Spinal cord (tissue), 10 donors: Measurements from ENCODE around the gene EFHC2. TPM values are rescaled to one million over a fixed set of nuclear protein-coding genes. Genes with fewer than 3 reads are reported as not detected.

Experiments
- DNase-seq, 6 donors: peaks; one replicate each; pipeline versions ENCODE4 v3.0.0 to v3.0.0-alpha.2; 2013 to 2015; ENCODE audit warnings: low spot score in 6 of 6, low read depth in 4 of 6
- H3K27ac ChIP-seq: one replicate; pipeline ENCODE4 v1.5.1; 2013; ENCODE audit warnings: low read depth, low read length, control low read depth
- H3K27me3 ChIP-seq: one replicate; pipeline ENCODE4 v1.6.1; 2013; ENCODE audit warnings: low read length; ENCODE audit not compliant: control insufficient read depth, insufficient read depth
- H3K36me3 ChIP-seq: one replicate; pipeline ENCODE4 v1.6.1; 2013; ENCODE audit warnings: low read length; ENCODE audit not compliant: control insufficient read depth, insufficient read depth
- H3K4me1 ChIP-seq: one replicate; pipeline ENCODE4 v1.6.1; 2013; ENCODE audit warnings: low read length; ENCODE audit not compliant: control insufficient read depth, insufficient read depth
- H3K4me3 ChIP-seq: one replicate; pipeline ENCODE4 v1.5.1; 2013; ENCODE audit warnings: low read depth, low read length, control low read depth
- H3K9me3 ChIP-seq: one replicate; pipeline ENCODE4 v1.6.1; 2013; ENCODE audit warnings: low read length; ENCODE audit not compliant: control insufficient read depth, insufficient read depth
- WGBS: methylation state at CpG from one replicate; pipeline ENCODE4 v1.1.5; 2013; ENCODE audit warnings: missing lambda C conversion rate; ENCODE audit not compliant: insufficient coverage; 5-methylcytosine and 5-hydroxymethylcytosine counted together
- long read RNA-seq, 4 donors: transcript quantifications; one replicate each; lab custom pipeline, GENCODE V29; 2026
- polyA plus RNA-seq, 2 donors: library from polyadenylated mRNA; unstranded; fragments of 120-200 nt; gene quantifications; one replicate each; pipeline ENCODE4 v1.2.1, GENCODE V29; 2013; ENCODE audit not compliant: insufficient read length in 2 of 2
- total RNA-seq, 2 donors: library from RNA; depleted of rRNA in 1 of 2; stranded (reverse); fragments of 120-200 nt in 1 of 2; fragments of >200 nt in 1 of 2; gene quantifications; one replicate each; pipeline versions ENCODE4 v1.2.3 to v1.2.4, GENCODE V29; 2013 to 2014
- donor health status: healthy.

EFHC2 gene
- 1 to 10 TPM; 3.7 to 8.0 TPM for total RNA-seq
- polyA plus RNA-seq, result 1 to 10 TPM; 3.9 to 6.2 TPM
- long read RNA-seq, donor 1, partial matches to known transcripts, result 0 of 1 reads
- long read RNA-seq, donor 1, other reads (novel, unspliced or antisense), result 0 of 1 reads
- long read RNA-seq, donor 2, partial matches to known transcripts, result 0 of 1 reads
- long read RNA-seq, donor 2, other reads (novel, unspliced or antisense), result 0 of 1 reads
- long read RNA-seq, donor 3, result 0 reads
- long read RNA-seq, donor 4, result 0 reads

- Histone ChIP-seq H3K27ac (no peak within 1 kb of the TSS), H3K9me3 (no peaks in the 10 kb centered on the region), H3K27me3 (peaks cover 7% of the 10 kb centered on the region), H3K4me1 (peaks cover 3% of the 10 kb centered on the region), H3K4me3 (peak within 1 kb of the TSS; percentile 43), H3K36me3 (no peaks in the 10 kb centered on the region)
- peak in 3 of 6 donors; percentile 5 to 68 (median 45) for DNase-seq
- 7% methylated on average over 33 of the region's 39 CpGs for WGBS
These were observed at the start of gene EFHC2 for GRCh38 chrX:44343412-44344141. TSS of gene EFHC2 (minus strand) at chrX:44343672. CDS start at chrX:44343588, 84 bp downstream.

DNA sequence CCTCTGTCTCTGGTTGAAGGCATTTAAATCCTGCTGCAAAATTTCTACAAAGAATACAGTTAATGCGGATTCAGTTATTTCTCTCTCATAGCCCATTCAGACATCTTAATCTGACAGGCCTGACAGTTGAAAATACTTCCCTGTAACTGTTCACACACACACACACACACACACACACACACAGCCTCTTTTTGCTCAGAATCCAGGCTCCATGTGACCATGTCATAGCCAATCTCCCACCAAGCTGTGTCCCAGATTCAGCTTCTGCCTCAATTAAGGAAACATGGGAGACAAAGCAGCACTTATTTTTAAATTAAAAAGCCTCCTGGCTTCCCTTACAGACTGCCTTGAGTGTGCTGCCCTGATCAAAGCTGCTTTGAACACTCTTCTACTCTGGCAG lies 49.3 kb upstream of the EFHC2 start:
- Histone ChIP-seq H3K9me3 (no peaks in the 10 kb centered on the region), H3K27me3 (no peaks in the 10 kb centered on the region), H3K4me3 (no peak overlapping the region), H3K27ac (no peak overlapping the region), H3K4me1 (no peaks in the 10 kb centered on the region), H3K36me3 (no peaks in the 10 kb centered on the region)
- peak in 3 of 6 donors; percentile 1 to 63 (median 16) for DNase-seq
- 91% methylated on average over 1 of the region's 1 CpG for WGBS

DNA sequence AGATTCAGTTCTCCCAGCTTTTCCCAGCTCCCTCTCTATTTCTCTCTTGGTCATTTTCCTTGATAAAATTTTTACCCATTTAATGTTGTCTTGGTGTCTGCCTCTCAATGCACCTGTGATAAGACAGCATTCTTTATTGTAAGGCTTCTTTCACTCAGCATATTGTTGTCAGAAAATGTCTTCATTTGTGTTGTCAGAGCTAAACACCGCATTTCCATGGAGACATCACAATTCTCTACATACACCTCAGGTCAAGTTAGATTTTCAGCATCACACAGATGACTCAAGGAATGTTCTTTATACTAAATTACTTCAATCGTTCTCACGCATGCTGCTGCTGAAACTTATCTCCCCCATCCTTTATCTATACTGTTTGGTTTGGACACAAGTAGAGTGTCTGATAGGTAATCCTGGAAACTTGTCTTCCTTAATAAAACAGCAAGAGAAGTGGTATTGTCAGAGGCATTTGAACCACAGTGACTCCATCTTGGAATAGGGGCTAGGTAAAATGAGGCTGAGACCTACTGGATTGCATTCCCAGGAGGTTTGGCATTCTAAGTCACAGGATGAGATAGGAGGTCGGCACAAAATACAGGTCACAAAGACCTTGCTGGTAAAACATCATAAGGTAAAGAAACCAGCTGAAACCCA lies 41.3 kb upstream of the EFHC2 start:
- Histone ChIP-seq H3K4me3 (no peak overlapping the region), H3K27ac (no peak overlapping the region), H3K27me3 (peaks cover 3% of the 10 kb centered on the region), H3K36me3 (no peaks in the 10 kb centered on the region), H3K4me1 (no peaks in the 10 kb centered on the region), H3K9me3 (no peaks in the 10 kb centered on the region)
- WGBS, result 89% methylated on average over 2 of the region's 4 CpGs
- no peak for DNase-seq

DNA sequence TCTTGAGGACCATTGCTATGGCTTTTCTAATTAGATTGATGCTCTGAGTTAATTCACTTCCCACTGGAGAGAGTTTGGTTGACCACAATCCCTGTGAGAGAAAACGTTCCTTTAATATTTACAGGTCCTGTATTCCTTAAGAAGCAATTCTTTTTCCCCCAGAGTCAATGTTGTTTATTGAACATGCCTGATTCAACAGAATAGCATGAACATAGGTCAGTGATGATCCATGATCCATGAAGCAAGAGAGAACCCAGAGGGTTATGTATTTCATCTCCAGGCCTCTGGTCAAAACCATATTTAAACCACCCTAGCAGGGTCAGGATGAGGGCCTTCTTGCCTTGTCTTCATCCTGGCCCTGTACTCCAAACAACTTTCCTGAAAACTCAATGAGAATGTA lies 39.4 kb upstream of the EFHC2 start:
- no peaks in the 10 kb centered on the region for H3K36me3 ChIP-seq
- no peak overlapping the region for H3K4me3 ChIP-seq
- no peaks in the 10 kb centered on the region for H3K4me1 ChIP-seq
- WGBS, result no CpG with 5 or more reads among the region's 1 CpG
- no peak overlapping the region for H3K27ac ChIP-seq
- no peaks in the 10 kb centered on the region for H3K9me3 ChIP-seq
- DNase-seq, result no peak
- peaks cover 3% of the 10 kb centered on the region for H3K27me3 ChIP-seq

- Histone ChIP-seq H3K4me3 (no peak overlapping the region), H3K36me3 (no peaks in the 10 kb centered on the region), H3K9me3 (no peaks in the 10 kb centered on the region), H3K27ac (no peak overlapping the region), H3K4me1 (no peaks in the 10 kb centered on the region), H3K27me3 (no peaks in the 10 kb centered on the region)
- 74% methylated on average over 4 of the region's 5 CpGs for WGBS
- no peak for DNase-seq
These were observed 9.3 kb upstream of the EFHC2 start for GRCh38 chrX:44352758-44353157.

DNA sequence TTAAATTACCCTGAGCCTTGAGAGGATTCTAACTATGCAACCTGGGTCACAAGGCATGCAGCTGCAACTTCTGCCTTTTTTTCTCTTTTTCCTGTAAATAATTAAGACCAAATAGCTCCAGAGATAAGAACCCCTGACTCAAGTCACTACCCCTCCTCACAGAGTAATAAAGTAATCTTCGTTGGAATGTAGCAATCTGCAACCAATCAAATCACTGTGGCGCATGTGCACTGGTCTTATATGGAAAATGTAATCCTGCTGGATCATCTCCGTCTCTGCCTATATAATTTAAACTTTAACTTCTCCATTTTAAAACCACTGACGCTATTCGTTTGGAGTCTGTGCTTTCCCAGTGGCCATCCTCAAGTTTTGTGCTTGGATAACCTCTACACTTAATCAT lies 6.1 kb upstream of the EFHC2 start:
- WGBS, result 100% methylated on average over 2 of the region's 5 CpGs
- no peaks in the 10 kb centered on the region for H3K4me1 ChIP-seq
- no peaks in the 10 kb centered on the region for H3K27me3 ChIP-seq
- no peak overlapping the region for H3K4me3 ChIP-seq
- H3K36me3 ChIP-seq, result no peaks in the 10 kb centered on the region
- no peak for DNase-seq
- H3K27ac ChIP-seq, result no peak overlapping the region
- H3K9me3 ChIP-seq, result no peaks in the 10 kb centered on the region

GRCh38 chrX:44344687-44345086 lies 1.2 kb upstream of the EFHC2 start:
- no peak for DNase-seq
- Histone ChIP-seq H3K9me3 (no peaks in the 10 kb centered on the region), H3K27ac (no peak overlapping the region), H3K36me3 (no peaks in the 10 kb centered on the region), H3K4me1 (peaks cover 3% of the 10 kb centered on the region), H3K27me3 (peaks cover 7% of the 10 kb centered on the region), H3K4me3 (no peak overlapping the region)
- WGBS, result 48% methylated on average over 5 of the region's 7 CpGs

DNA sequence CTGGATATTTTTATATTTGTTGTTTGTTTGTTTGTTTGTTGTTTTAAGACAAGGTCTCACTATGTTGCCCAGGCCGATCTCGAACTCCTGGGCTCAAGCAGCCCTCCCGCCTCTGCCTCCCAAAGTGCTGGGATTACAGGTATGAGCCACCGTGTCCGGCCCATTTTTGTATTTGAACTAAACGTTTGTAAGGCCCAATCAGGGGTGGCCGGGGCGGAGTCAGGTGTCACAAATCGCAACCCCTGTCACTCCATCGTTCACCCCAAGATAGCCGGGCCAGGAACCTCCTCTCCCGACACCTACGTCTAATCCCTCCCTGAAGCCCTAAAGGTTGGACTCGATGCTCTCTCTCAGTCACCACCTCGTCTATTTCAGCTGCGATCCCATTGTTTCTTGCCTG lies 722 bp upstream of the EFHC2 start:
- H3K27me3 ChIP-seq, result peaks cover 7% of the 10 kb centered on the region
- WGBS, result 57% methylated on average over 16 of the region's 16 CpGs
- no peaks in the 10 kb centered on the region for H3K9me3 ChIP-seq
- no peaks in the 10 kb centered on the region for H3K36me3 ChIP-seq
- DNase-seq, result no peak
- peaks cover 3% of the 10 kb centered on the region for H3K4me1 ChIP-seq
- no peak overlapping the region for H3K4me3 ChIP-seq
- H3K27ac ChIP-seq, result no peak overlapping the region

DNA sequence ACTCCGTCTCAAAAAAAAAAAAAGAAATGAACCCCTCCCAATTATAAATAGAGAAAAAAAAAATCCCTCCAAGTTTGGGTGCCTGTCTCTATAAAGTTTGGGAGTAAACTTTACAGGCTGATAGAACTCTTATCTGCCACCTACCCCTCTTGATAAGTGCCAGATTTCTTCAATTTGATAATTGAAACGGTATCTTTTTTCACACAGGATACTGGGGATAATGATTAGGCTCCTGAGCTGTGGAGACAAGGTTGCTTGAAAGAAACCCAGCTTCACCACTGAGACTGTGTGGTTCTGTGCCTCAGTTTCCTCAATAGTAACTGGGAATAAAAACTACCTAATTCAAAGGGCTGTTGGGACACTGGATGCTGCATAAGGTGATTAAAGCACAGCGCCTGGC lies 606 bp downstream of the EFHC2 start:
- peak overlapping the region; percentile 43 for H3K4me3 ChIP-seq
- peaks cover 7% of the 10 kb centered on the region for H3K27me3 ChIP-seq
- no peak for DNase-seq
- H3K4me1 ChIP-seq, result peaks cover 3% of the 10 kb centered on the region
- H3K27ac ChIP-seq, result no peak overlapping the region
- H3K36me3 ChIP-seq, result no peaks in the 10 kb centered on the region
- no peaks in the 10 kb centered on the region for H3K9me3 ChIP-seq
- WGBS, result no CpG with 5 or more reads among the region's 3 CpGs
